IPS DF 6.9 (cell line): ENCODE measurements around the gene TBC1D8.

Experiments used
- DNase-seq: peaks from one replicate; pipeline ENCODE4 v3.0.0-alpha.2; 2013; ENCODE audit warnings: low read depth, low spot score
- H3K27ac ChIP-seq: one replicate; pipeline ENCODE4 v1.5.1; 2013; ENCODE audit warnings: low read length, control low read depth
- H3K27me3 ChIP-seq: 2 replicates; pipeline ENCODE4 v1.6.1; 2013; ENCODE audit warnings: mild to moderate bottlenecking, low read length; ENCODE audit not compliant: control insufficient read depth, insufficient read depth
- H3K36me3 ChIP-seq: 2 replicates; pipeline ENCODE4 v1.6.1; 2013; ENCODE audit warnings: low read length; ENCODE audit not compliant: control insufficient read depth, insufficient read depth
- H3K4me1 ChIP-seq: 2 replicates; pipeline ENCODE4 v1.6.1; 2013; ENCODE audit warnings: low read length; ENCODE audit not compliant: control insufficient read depth, insufficient read depth
- H3K4me3 ChIP-seq: 2 replicates; pipeline ENCODE4 v1.5.1; 2013; ENCODE audit warnings: mild to moderate bottlenecking, low read length
- H3K9me3 ChIP-seq: 2 replicates; pipeline ENCODE4 v1.6.1; 2013; ENCODE audit warnings: low read length, inconsistent platforms; ENCODE audit not compliant: control insufficient read depth, insufficient read depth
- WGBS: extraction: QIAGEN DNeasy Blood & Tissue Kit; methylation state at CpG from one replicate; pipeline ENCODE4 v1.1.7; 2013; ENCODE audit warnings: mixed read lengths, missing lambda C conversion rate; ENCODE audit not compliant: insufficient read length, insufficient coverage; 5-methylcytosine and 5-hydroxymethylcytosine counted together

The TBC1D8 gene

GRCh38 chr2:100957996-100958653, 193.1 kb downstream of the TBC1D8 start:
- no peak overlapping the region for H3K4me3 ChIP-seq
- H3K36me3 ChIP-seq, result no peaks in the 10 kb centered on the region
- no peak for DNase-seq
- no peaks in the 10 kb centered on the region for H3K9me3 ChIP-seq
- H3K27ac ChIP-seq, result no peak overlapping the region
- no peaks in the 10 kb centered on the region for H3K4me1 ChIP-seq
- no CpG with 5 or more reads among the region's 16 CpGs for WGBS
- no peaks in the 10 kb centered on the region for H3K27me3 ChIP-seq
